HG03457 (cell line): Measurements from ENCODE around the gene EPS8.
A peak's percentile ranks its signal among the peaks of the same experiment; 100 is the strongest.

Experiments used
- ATAC-seq: cut with Tn5 transposase; IDR thresholded peaks from one replicate; pipeline ENCODE4 v1.9.1; 2021; ENCODE audit warnings: moderate number of reproducible peaks; ENCODE audit not compliant: unreplicated experiment

The EPS8 gene

GRCh38 chr12:15800278-15800677 lies 11.1 kb upstream of the EPS8 start:
- no peak for ATAC-seq

DNA sequence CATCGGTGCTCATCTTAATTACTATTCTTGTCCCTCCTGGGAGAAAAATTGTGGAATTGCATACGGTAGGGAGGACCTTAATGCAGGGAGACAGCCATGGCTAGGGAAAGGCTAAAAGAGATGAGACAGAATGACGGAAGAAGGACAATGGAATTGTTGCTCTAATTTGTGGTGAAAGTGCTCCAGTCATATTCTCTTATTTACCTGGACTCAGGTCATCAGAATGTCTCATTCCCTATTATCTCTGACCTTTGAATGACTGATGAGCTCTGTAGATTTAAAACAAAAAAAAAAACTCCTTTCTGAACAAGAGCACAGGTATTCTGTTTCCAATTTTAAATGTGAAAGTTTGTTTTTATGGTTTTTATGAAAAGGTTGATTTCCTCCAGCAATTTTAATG lies 8.6 kb upstream of the EPS8 start:
- ATAC-seq = no peak

GRCh38 chr12:15796493-15797141 lies 7.4 kb upstream of the EPS8 start:
- no peak for ATAC-seq

- ATAC-seq = no peak
These were observed 5.6 kb upstream of the EPS8 start for GRCh38 chr12:15794836-15795235.

DNA sequence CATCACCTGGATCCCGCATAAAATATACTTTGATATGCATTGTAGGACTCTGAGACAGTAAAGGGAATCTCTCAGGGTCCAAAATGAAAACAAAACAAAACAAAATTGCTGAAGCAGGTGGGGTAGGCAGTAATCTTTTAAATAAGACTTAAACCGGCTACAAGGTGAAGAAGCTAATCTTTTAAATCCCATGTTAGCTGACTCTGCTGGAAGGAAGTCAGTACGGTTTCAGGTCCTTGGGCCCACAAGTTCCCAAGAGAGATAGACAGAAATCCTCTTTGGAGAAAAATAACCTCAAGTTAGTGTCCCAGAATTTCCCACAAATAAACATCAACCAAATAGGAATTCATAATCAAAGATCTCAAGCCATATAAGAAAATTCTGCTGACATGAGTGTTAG lies 5.0 kb upstream of the EPS8 start:
- ATAC-seq = no peak

- ATAC-seq = peak; percentile 16
These were observed 662 bp downstream of the EPS8 start for GRCh38 chr12:15788233-15789219.

GRCh38 chr12:15787778-15788177 lies 1.4 kb downstream of the EPS8 start:
- no peak for ATAC-seq

- no peak for ATAC-seq
These were observed 2.4 kb downstream of the EPS8 start for GRCh38 chr12:15786772-15787171.

GRCh38 chr12:15783288-15783687 lies 5.9 kb downstream of the EPS8 start:
- no peak for ATAC-seq

DNA sequence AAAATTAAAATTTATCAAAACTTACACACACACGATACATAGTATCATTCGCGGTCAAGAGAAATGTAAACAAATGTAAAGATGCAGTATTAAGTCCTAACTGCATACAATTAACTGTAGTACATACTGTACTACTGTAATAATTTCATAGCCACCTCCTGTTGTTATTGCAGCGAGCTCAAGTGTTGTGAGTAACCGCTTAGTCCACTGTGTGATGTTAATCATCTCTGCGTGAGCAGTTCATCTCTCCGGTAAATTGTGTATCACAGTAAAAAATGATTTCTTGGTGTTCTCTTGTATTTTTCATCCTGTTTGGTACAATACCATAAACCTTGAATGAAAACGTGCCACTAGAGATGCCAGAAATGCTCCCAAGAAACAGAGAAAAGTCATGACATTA lies 6.5 kb downstream of the EPS8 start:
- ATAC-seq = no peak

- no peak for ATAC-seq
These were observed 9.3 kb downstream of the EPS8 start for GRCh38 chr12:15779925-15780324.

DNA sequence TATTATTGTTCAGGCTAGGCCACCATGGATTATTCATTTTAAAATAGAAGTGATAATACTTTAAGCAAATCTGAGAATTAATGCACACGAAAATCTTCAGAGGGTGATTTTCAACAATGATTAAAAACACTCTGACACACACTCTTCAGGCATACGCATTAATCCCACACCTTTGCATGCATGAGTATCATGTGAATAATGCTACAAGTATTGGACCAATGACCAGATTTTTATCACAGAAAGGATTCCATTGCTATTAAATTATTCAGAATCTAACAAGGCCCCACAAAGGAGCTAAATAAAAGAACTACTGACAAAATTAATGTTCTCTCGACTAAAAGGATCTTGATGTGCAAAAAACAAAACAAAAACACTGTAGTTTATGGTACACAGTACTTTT lies 11.1 kb downstream of the EPS8 start:
- no peak for ATAC-seq

DNA sequence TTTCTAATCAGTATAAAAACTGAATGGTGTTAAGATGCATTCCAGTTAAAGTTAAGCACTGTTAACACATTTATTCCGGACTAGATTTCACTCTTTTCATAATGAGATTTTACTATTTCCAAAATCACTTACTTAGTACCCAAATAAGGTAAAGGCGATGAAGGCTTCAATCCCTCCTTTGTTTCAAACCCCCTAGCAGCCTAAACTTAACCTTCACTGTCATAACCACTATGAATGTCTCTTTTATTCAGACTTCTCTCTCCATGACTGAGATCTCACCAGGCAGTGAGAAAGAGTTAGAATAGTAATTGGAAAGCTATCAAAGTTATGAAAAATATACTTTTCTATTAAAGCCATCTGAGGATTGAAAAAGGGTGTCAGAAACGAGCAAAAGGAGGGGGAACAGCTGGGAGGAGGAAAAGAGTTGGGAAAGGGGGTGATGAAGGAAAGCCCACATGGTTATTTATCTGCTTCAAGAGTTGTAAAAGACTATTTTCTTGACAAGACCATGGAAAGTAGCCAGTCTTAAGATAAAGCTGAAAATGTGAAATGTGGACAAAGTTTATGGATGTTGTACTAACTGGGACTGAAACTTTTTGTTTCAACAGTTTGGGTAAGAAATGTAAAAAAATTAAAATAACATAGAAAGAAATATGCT lies 11.7 kb downstream of the EPS8 start:
- no peak for ATAC-seq

DNA sequence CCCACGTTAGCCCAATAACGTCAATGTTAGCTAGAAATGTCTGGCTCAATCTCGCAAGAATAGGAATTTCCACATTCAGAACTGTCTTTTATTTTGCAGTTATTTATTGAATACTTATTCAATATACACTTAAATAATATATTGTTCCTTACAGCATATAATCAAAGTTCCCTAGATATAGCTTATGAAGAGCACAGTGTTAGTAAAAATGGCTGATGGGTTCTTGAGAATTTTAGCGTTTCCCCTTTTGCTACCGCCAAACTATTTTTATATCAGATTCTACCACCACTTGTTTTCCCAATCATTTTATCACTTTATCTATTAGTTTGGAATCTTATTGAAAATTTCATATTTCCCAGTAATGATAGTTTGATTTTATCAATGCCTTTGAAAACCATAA lies 12.7 kb downstream of the EPS8 start:
- ATAC-seq = no peak

- no peak for ATAC-seq
These were observed 14.4 kb downstream of the EPS8 start for GRCh38 chr12:15774819-15775218.

GRCh38 chr12:15772405-15773018 lies 16.7 kb downstream of the EPS8 start:
- ATAC-seq = no peak

DNA sequence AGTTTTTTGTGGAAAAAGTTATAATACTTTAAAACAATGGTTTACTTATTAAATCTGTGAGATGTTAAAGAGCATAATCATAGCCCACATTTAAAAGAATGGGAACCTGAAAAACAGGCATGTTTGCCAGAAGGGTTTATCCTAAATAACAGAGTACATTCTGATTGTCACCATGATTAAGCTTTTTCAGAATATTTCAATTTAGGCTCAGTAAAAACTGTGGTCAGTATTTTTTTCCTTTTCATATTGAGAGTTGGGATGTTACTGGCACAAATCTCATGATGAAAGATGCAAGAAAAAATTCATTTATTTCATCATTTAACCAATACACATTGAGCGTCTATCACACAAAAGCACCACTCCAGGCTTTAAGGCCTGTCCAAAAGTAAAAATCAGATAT lies 18.6 kb downstream of the EPS8 start:
- ATAC-seq = no peak

DNA sequence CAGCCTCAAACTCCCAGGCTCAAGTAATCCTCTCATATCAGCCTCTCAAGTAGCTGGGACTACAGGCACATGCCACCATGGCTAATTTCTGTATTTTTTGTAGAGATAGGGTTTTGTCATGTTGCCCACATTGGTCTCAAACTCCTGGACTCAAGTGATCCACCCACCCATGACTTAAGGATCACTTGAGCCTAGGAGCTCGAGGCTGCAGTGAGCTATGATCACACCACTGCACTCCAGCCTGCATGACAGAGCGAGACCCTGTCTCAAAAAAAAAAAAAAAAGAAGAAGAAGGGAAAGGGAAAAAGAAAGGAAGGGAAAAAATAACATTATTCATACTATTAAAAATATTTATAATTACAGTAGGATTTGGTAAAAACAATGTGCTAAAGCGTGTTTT lies 19.2 kb downstream of the EPS8 start:
- no peak for ATAC-seq

GRCh38 chr12:15769586-15769985 lies 19.6 kb downstream of the EPS8 start:
- ATAC-seq = no peak

DNA sequence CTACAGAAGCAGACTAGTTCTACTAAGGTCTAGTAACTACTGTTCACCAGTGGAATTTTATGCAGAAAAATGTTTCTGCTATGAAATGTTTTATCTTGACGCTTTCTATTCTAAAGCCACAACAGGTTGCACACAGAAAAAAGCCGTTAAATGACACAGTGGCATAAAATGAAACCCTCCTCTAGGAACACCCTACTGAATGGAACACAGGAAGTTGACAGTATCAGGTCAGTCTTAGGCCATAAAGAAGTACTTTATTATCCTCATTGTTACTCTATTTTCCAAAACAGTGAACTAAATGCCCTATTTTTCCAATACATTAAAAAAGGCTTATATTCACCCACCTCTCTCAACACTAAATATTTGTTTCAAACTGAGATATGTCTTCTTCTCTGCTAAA lies 21.9 kb downstream of the EPS8 start:
- no peak for ATAC-seq

- ATAC-seq = no peak
These were observed 25.9 kb downstream of the EPS8 start for GRCh38 chr12:15763328-15763727.
